Measurements from ENCODE around the gene NDUFA7.
A peak's percentile ranks its signal among the peaks of the same experiment; 100 is the strongest.
"Not testable (repeated sequence)": the region's sequence is repeated elsewhere in the genome, so short reads cannot be mapped to it uniquely, and the experiment has no call there.

The NDUFA7 gene

DNA sequence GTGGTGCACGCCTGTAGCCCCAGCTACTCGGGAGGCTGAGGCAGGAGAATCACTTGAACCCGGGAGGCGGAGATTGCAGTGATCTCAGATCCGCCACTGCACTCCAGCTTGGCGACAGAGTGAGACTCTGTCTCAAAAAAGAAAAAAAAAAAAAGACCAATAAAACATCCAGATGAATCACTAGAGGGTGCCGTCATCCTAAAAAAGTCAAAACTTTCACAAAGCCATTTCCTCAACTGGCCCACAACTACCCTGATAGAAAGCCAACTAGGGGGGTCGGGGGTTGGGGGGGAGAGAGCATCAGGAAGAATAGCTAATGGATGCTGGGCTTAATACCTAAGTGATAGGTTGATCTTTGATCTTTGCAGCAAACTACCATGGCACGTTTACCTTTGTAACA lies 2.3 kb downstream of the NDUFA7 start:
- not testable (repeated sequence) for DNase-seq

DNA sequence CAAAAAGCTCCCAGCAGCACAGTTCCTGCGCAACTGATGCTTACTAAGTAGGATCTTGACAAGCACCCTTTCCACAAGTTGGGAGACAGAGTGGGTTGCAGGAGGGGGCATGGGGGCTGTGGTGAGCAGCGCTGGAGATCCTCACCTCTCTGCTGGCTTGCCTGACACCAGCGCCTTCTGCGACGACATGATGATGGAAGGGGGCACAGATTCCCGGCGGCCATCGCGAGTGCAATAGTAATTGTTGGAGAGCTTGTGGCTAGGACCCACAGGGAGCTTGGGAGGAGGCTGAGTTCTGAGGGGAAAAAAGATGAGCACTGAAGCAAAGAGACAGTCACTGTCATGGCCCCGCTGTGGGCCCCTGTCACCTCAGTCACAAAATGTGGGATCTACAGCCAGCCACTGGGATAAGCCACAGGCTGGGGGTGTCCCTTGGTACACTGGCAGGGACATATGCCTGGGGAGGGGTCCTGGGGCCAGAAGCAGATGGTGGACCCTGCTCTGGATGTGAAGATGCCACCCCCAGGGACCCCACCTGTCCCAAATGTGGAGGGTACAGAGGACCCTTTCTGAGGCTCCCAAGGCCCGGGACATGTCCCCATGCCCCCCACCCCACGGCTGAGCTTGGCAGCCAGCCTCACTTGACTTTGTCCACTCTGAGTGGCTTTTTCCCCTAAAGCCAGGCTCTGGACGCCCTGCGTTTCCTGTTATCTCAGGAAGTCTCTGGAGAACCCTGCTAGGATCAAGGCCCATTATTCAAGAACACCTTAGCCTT lies 4.6 kb downstream of the NDUFA7 start:
- no peak for DNase-seq

DNA sequence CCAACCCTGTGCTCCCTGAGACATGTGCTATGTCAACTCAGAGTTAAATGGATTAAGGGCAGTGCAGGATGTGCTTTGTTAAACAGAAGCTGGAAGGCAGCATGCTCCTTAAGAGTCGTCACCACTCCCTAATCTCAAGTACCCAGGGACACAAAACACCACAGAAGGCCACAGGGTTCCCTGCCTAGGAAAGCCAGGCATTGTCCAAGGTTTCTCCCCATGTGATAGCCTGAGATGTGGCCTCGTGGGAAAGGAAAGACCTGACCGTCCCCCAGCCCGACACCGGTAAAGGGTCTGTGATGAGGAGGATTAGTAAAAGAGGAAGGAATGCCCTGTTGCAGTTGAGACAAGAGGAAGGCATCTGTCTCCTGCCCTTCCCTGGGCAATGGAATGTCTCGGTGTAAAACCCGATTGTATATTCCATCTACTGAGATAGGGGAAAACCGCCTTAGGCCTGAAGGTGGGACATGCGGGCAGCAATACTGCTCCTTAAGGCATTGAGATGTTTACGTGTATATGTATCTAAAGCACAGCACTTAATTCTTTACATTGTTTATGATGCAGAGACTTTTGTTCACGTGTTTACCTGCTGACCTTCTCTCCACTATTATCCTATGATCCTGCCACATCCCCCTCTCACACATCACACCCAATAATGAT lies 6.1 kb downstream of the NDUFA7 start:
- DNase-seq, result not testable (repeated sequence)

DNA sequence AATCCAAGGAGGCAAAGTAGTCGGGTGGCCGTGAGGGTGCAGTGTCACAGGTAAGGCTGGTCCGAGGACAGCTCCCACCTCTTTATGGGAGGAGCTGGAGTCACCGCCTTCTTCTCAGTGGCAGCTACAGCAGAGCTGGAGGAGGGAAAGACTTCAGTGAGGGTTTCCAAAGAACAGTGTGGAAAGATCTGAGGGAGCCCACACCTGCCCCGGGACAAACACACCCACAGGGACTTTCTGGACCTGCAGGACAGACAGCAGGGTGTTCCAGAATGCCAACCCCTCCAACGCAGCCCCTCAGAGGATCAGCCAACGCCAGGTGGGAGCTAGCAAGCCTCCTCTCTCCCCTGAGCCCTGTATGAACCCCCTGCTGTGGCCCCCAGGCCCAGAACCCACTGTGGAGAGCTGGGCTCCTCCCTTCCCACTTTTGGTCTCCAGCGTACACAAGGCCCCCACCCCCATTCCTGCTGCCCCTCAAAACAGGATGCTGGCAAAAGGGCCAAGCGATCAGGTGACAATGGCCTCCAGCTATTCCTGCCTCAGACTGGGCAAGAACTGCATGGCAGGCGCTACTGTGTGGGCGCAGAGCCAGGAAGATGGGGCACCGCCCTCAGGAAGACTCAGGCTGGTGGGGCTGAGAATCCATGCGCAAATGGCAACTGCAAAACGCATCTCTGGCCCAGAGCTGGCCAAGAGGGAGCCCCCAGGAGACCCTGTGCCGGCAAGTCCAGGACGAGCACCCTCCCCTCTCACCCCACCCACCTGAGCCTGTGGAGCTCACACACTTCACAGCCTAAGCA lies 9.5 kb downstream of the NDUFA7 start:
- DNase-seq, result no peak

DNA sequence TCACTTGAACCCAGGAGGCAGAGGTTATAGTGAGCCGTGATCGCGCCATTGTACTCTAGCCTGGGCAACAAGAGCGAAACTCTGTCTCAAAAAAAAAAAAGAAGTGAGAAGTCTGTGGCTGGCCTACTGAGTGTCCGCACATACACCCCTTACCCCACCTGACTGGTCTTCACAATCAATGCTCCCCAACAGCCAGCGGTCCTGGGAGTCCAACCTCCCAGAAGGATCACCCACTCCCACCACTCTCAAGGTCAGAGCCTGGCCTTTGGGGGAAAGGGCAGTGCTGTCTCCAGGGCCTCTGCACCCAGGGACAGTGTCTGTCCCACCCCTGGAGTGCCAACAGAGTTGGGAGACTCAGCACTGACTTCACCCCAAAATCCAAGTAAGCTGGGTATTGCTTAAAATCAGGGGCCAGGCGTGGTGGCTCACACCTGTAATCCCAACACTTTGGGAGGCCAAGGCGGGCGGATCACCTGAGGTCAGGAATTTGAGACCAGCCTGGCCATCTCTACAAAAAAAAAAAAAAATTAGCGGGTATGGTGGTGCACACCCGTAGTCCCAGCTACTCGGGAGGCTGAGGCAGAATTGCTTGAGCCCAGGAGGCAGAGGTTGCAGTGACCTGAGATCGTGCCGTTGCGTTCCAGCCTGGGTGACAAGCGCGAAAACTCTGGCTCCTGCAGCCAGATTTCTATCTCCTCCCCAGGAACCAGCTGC lies 10.7 kb downstream of the NDUFA7 start:
- DNase-seq, result no peak

DNA sequence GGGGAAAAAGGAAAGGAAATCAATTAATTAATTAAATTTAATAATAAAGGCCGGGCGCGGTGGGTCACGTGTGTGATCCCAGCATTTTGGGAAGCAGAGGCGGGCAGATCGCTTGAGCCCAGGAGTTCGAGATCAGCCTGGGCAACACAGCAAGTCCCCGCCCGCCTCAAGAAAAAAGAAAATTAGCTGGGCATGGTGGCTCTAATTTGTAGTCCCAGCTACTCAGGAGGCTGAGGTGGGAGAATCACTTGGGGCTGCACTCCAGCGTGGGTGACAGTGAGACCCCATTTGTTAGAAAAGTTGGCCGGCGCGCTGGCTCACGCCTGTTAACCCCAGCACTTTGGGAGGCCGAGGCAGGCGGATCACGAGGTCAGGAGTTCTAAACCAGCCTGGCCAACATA lies 12.3 kb downstream of the NDUFA7 start:
- DNase-seq, result no peak

DNA sequence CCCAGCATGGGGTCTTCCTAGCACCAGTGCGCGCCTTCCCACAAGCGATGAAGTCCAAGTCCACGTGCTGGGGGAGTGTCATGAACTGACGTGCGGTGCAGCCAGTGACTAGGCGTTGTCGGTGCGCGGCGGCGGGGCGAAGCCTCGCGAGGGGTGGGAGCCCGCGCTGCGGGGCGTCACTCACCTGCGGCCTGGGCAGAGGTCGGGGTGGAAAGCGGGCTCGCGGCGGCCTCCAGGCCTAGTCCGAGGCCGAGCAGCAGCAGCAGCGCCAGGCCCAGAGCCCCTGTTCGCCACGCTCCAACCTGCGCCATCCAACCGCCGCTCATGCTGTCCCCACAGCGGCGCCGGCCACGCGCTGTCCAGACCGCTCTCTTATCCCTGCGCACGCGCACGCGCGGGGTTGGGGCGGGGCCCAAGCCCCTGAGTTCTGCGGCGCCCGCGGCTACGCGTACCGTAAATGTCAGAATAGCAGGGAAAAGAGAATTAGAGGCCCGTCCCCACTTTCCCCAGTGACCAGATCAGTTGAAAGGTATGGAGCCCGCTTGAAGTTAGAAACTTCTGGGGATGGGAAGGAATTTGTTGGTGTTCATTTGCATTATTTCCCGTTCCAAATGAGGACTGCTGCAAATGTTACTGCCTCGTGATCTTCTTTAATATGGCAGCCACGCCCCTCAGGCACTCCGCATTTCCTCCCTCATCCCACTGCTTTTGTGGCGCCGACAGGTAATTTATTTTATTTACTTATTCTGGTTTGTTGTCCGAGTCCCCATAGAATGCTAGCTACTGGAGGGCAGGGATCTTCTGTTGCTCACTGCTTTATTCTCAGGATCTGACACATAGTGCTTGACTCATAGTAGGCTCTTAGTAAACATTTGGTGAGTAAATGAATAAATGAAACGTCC lies 13.0 kb downstream of the NDUFA7 start, which contains the start of gene CD320:
Gene CD320 (minus strand): TSS at position 394 of the 902 bp plus-strand sequence. CDS start 68 bp downstream, at position 326.
- peak; percentile 83 for DNase-seq

DNA sequence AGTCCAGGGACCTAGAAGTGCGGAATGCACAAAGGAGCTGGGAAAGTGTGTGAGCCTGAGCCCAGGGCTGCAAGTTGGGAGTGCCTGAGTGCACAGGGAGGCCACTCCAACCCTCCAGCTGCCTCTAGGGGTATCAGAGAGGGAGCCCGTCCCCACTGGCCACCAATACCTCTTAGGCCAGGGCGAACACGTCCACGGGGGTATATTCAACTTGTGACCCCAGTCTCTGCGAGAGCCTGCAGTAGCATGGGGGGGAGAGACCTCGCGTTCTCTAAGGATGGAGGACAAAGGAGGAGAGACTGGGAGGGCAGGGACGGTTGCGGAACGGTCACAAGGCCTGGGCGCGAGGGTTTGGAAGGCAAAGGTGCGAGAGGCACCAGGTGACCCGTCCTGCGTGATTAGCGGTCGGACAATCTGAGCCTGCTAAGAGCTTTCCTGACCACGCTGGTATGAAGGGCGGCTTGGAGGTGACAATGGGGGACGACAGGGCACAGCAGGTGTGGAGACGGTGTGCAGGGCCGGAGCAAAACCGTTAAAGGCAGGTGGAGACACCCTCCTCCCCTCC lies 13.7 kb downstream of the NDUFA7 start:
- DNase-seq, result no peak

DNA sequence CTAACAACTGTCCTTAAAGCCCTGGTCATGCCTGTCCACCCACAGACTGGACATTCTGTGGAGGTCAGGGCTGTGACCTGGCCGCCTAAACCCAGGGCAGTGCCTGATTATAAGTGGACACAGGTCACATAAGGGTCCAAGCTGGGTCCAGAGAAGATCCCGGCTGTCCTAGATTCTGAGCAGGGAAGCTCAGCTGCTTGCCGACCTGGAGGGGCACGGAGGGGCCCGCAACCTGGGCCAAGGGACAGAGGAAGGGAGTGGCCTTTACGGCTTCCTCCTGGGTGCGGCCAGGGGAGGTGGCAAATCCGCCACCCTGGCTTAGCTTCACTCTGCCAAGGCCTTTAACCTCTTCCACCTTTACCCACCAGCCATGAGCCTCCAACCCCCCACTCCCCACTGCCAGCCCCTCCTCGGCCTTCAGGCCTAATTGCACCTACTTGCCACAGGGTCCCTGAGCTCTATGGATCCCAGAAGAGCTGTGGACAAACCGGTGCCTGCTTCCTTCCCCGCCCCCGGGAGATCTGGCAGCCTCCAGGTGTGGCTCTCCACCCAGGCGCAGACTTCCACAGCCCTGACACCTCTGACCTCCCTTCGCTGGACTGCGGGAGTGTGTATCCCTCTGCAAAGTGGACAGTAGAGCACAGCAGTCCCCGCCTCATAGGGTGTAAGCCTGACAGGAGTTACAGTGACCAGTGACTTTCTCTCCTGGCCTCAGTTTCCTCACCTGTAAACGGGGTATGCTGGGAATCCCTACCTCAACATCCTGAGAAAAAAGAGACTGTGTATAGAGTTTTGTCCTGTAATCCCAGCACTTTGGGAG lies 14.7 kb downstream of the NDUFA7 start:
- no peak for DNase-seq

DNA sequence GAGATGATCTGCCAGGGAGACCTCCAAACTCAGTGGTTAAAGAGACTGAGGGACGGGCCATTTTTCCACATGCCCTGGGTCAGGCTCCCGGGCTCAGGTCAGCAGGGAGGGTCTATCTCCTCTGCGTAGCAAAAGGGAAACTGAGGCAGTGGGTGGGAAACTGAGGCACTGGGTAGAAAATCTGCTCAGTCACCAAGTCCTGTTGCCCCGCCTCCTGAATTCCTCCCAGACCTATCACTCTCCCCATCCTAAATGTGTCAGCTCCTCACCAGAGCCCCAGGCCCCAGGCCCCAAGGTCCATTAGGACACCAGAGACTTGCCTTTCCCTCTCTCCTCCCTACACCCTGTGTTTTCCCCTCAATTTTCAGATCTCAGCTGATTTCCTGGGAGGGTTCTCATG lies 15.4 kb downstream of the NDUFA7 start:
- DNase-seq, result no peak

DNA sequence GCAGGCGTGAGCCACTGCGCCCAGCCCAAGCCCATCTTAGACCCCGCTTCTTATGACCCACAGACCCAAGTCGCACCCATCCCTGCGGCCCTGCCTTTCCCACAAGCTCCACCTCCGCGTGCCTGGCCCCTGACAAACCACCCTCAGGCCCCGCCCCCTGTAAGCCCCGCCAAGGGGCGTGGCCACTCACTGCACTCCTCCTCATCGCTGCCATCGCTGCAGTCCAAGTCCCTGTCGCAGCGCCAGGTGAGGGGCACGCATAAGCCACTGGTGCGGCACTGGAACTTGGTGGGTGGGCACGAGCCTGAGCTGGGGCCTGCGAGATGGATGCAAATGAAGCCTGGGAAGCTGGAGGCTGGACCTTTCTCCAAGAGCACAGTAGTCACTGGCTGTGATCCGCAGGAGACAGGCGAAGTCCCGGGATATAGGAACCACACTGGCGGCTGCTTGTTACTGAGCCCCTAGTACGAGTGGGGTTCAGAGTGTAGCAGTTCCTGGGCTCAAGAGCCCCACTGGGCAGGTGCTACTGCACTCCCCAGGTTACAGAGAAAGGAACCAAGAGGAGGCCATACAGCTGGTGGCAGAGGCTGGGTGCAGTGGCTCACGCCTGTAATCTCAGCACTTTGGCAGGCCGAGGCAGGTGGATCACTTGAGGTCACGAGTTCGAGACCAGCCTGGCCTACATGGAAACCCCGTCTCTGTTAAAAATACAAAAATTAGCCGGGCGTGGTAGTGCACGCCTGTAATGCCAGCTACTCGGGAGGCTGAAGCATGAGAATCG lies 16.1 kb downstream of the NDUFA7 start:
- no peak for DNase-seq

DNA sequence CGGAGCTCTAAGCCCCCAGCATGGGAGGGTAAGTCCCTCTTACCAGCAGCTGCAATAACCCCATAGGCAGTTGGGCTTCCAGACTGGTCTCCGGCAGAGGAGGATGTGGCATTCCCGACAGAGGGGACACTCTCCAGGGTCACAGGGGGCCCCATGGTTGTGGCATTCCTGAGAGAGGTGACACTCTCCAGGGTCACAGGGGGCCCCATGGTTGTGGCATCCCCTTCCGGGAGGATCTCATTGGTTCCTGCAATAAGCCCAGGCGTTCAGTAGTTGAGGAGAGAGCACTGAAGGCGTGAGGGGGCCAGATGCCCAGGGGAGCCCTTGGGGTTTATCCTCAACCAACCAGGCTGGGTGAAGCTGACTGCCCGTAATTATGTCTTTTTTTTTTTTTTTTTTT lies 18.4 kb downstream of the NDUFA7 start:
- no peak for DNase-seq

DNA sequence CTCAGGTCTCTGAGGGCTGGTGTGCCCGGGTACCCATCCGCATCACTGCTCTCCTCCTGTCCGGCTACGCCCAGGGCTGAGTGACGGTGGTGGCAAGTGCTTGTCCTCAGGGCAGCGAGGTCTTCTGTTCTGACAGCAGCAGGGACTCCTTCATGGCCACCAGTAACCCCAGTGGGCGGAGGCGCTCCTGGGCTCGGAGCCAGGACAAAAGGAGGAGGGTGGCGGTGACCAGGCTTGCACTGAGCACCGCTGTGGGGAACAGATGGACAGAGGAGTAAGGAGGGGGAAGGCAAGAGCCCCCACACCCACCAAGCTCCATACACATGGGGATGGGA lies 18.9 kb downstream of the NDUFA7 start:
- DNase-seq, result no peak

DNA sequence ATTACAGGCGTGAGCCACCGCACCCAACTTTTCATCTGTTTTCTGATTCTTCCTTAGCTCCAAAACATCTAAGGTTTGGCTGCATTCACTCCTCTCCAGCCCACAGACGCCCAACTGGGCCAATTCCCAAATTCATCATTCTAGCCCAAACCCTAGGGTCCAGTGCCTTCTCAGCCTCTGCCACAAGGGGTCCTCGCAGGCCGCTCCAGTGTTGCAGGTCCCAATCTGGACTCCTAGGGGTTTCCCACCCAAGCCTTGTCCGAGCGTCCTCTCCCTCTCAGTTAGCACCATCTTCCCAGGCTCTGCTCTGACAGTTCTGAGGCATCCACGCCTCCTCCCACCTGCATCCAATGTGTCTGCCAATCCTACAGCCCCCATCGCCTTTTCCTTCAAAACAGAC lies 29.8 kb downstream of the NDUFA7 start:
- not testable (repeated sequence) for DNase-seq

DNA sequence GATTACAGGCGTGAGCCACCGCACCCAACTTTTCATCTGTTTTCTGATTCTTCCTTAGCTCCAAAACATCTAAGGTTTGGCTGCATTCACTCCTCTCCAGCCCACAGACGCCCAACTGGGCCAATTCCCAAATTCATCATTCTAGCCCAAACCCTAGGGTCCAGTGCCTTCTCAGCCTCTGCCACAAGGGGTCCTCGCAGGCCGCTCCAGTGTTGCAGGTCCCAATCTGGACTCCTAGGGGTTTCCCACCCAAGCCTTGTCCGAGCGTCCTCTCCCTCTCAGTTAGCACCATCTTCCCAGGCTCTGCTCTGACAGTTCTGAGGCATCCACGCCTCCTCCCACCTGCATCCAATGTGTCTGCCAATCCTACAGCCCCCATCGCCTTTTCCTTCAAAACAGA lies 44.7 kb downstream of the NDUFA7 start:
- not testable (repeated sequence) for DNase-seq

DNA sequence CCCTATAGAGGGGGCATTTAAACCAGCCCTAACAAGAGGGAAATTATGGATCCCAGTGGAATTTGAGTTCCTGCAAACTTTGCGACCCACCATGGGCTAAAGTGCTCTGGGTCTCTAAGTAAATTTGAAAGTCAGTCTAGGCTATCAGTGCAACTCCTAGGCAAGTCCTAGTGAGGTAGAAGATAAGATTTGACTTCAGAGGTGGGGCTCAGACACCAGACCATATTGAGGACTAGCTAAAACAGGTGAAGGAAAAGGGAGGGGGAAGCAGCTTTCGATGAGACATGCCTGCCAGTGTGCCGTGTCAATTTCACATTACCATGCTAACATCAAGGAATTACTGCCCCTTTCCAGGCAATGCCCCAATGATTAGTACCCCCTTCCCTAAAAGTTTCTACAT lies 51.5 kb downstream of the NDUFA7 start:
- no peak for DNase-seq

DNA sequence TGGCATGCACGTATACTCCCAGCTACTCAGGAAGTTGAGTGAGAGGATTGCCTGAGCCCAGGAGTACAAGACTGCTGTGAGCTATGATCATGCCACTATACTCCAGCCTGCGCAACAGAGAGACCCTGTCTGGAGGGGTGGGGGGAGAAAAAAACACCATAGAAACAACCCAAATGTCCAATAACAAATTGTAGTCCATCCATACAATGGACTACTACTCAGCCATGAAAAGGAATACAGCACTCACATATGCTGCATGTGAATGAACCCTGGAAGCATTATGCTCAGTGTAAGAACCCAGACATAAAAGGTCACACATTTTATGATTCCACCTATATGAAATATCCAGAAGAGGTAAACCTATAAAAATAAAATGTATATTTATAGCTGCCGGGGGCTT lies 55.3 kb downstream of the NDUFA7 start:
- DNase-seq, result no peak

DNA sequence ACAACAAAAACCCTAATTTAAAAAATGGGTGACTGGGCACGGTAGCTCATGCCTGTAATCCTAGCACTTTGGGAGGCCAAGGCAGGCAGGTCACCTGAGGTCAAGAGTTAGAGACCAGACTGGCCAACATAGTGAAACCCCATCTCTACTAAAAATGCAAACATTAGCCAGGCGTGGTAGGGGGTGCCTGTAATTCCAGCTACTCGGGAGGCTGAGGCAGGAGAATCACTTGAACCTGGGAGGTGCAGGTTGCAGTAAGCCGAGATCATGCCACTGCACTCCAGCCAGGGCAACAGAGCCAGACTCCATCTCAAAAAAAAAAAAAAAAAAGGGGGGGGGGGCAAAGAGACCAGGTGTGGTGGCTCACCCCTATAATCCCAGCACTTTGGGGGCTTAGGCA lies 56.9 kb downstream of the NDUFA7 start:
- not testable (repeated sequence) for DNase-seq

DNA sequence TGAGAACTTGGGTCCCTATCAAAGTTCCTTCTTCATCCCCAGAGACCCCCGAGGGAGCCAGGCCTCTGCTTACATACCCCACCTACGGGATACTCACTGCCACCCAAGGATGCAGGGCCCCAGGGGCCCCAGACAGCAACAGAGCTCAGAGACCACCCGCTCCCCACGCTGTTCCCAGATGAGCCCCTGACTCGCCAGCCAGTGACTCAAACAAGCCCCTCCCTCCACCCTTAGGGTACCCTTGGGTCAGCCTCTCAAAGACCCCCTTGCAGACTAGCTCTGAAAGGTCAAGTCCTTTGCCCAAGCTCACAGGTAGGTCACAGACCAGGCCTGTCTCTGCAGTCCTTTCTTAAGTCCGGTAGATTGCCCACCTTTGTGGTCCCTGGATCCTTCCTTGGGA lies 58.7 kb downstream of the NDUFA7 start:
- DNase-seq, result no peak

DNA sequence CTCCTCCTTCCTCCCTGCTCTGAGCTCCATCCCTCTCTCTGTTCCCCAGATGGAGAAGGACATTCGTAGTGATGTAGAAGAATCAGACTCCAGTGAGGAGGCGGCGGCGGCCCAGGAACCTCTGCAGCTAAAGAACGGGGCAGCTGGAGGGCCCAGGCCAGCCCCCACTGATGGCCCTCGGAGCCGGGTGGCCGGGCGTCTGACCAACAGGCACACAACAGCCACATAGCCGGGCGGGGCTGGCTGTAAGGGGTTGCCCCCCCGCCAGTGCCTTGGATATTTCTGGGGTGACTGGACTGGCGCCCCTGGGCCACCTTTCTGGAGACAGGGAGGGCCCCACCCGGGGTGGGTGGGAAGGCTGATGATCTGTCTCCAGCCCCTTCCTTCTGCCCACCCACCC lies 59.3 kb downstream of the NDUFA7 start:
- DNase-seq, result no peak
